Measurements from ENCODE around the gene COL6A3. TPM values are rescaled to one million over a fixed set of nuclear protein-coding genes. Genes with fewer than 3 reads are reported as not detected.

Gene COL6A3
- total RNA-seq, 1 donor from 2014 or later = 0.41 TPM

DNA sequence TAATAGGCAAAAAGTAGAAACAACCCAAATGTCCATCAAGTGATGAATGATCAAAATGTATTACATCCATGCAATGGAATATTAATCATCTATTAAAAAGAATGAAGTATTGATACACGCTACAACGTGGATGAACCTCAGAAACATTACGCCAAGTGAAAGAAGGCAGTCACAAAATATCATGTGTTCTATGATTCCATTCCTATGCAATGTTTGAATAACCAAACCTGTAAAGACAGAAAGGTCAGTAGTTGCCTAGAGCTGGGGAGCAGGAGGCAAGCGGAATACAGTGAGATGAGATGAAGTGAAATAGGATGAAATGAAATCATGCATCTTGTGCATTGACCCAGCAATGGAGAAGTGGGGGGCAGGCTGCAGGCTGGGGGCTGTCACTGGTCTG lies 17.9 kb upstream of the COL6A3 start:
- Histone ChIP-seq H3K27ac (no peak overlapping the region), H3K4me3 (no peak overlapping the region), H4K20me1 (ENCODE audit: low read depth) (no peaks in the 10 kb centered on the region), H3K9ac (no peak overlapping the region), H3K4me2 (no peak overlapping the region), H3K4me1 (no peaks in the 10 kb centered on the region), H3K9me3 (ENCODE audit: low read depth) (no peaks in the 10 kb centered on the region), H3K36me3 (no peaks in the 10 kb centered on the region), H3K27me3 (no peaks in the 10 kb centered on the region), H2AFZ (replicated peaks) (no peak overlapping the region), H3K79me2 (ENCODE audit: low read depth) (no peaks in the 10 kb centered on the region), H3F3A (ENCODE audit: low read depth) (no peaks in the 10 kb centered on the region)
- H3K9me3 Mint-ChIP-seq = peaks cover 3% of the 10 kb centered on the region
- no peaks in the 10 kb centered on the region for H3K36me3 Mint-ChIP-seq
- DNase-seq (ENCODE audit: low spot score) = no peak
- peaks cover 26% of the 10 kb centered on the region for H3K4me1 Mint-ChIP-seq
- TF ChIP-seq, protein P1, sequence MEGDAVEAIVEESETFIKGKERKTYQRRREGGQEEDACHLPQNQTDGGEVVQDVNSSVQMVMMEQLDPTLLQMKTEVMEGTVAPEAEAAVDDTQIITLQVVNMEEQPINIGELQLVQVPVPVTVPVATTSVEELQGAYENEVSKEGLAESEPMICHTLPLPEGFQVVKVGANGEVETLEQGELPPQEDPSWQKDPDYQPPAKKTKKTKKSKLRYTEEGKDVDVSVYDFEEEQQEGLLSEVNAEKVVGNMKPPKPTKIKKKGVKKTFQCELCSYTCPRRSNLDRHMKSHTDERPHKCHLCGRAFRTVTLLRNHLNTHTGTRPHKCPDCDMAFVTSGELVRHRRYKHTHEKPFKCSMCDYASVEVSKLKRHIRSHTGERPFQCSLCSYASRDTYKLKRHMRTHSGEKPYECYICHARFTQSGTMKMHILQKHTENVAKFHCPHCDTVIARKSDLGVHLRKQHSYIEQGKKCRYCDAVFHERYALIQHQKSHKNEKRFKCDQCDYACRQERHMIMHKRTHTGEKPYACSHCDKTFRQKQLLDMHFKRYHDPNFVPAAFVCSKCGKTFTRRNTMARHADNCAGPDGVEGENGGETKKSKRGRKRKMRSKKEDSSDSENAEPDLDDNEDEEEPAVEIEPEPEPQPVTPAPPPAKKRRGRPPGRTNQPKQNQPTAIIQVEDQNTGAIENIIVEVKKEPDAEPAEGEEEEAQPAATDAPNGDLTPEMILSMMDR (IDR thresholded peaks at IDR 0.05) = no peak
- TF ChIP-seq EZH2phosphoT487 (IDR thresholded peaks at IDR 0.05) (no peak), EZH2 (IDR thresholded peaks at IDR 0.05) (no peak)
- H3K27me3 Mint-ChIP-seq (ENCODE audit: insufficient read depth, low read depth) = no peaks in the 10 kb centered on the region
- H3K27ac Mint-ChIP-seq = no peak overlapping the region
- no peak overlapping the region for H3K4me3 Mint-ChIP-seq

DNA sequence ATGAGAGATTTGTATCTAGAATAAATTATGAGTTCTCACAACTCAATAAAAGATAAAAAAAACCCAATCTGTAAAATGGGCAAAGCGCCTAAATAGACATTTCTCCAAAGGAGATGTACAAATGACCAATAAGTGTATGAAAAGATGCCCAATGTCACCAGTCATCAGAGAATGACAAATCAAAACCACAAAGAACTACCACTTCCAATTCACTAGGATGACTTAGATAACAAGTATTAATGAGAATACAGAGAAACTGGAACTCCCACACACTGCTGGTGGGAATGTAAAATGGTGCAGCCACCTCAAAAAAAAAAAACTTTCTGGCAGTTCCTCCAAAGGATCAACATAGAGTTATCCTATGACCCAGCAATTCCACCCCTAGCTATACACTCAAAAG lies 17.4 kb upstream of the COL6A3 start:
- Mint-ChIP-seq H3K4me3 (no peak overlapping the region), H3K36me3 (no peaks in the 10 kb centered on the region), H3K27ac (no peak overlapping the region), H3K4me1 (peaks cover 26% of the 10 kb centered on the region), H3K27me3 (ENCODE audit: insufficient read depth, low read depth) (no peaks in the 10 kb centered on the region), H3K9me3 (peaks cover 3% of the 10 kb centered on the region)
- H3K27ac ChIP-seq = no peak overlapping the region
- no peaks in the 10 kb centered on the region for H3K36me3 ChIP-seq
- no peaks in the 10 kb centered on the region for H4K20me1 ChIP-seq (ENCODE audit: low read depth)
- no peaks in the 10 kb centered on the region for H3K9me3 ChIP-seq (ENCODE audit: low read depth)
- H3K9ac ChIP-seq = no peak overlapping the region
- no peaks in the 10 kb centered on the region for H3K27me3 ChIP-seq
- H2AFZ ChIP-seq (replicated peaks) = no peak overlapping the region
- H3F3A ChIP-seq (ENCODE audit: low read depth) = no peaks in the 10 kb centered on the region
- H3K4me2 ChIP-seq = no peak overlapping the region
- H3K79me2 ChIP-seq (ENCODE audit: low read depth) = no peaks in the 10 kb centered on the region
- no peak overlapping the region for H3K4me3 ChIP-seq
- DNase-seq (ENCODE audit: low spot score) = no peak
- H3K4me1 ChIP-seq = no peaks in the 10 kb centered on the region
- TF ChIP-seq, protein P1 (IDR thresholded peaks at IDR 0.05) = no peak
- TF ChIP-seq EZH2phosphoT487 (IDR thresholded peaks at IDR 0.05) (no peak), EZH2 (IDR thresholded peaks at IDR 0.05) (no peak)

DNA sequence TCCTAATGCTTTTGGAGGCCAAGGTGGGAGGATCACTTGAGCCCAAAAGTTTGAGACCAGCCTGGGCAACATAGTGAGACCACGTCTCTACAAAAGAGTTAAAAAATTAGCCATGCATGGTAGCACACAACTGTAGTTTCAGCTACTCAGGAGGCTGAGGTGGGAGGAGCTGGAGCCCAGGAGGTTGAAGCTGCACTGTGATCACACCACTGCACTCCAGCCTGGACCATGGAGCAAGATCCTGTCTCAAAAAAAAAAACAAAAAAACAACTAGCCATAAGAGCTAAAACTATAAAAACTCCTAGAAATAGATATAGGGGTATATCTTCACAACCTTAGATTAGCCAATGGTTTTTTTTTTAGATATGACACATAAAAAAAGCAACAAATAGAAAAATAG lies 16.9 kb upstream of the COL6A3 start:
- no peak overlapping the region for H2AFZ ChIP-seq (replicated peaks)
- no peaks in the 10 kb centered on the region for H3K27me3 ChIP-seq
- H3K36me3 Mint-ChIP-seq = no peaks in the 10 kb centered on the region
- no peaks in the 10 kb centered on the region for H3K27me3 Mint-ChIP-seq (ENCODE audit: insufficient read depth, low read depth)
- H3F3A ChIP-seq (ENCODE audit: low read depth) = no peaks in the 10 kb centered on the region
- H3K9ac ChIP-seq = no peak overlapping the region
- no peak overlapping the region for H3K27ac Mint-ChIP-seq
- peaks cover 3% of the 10 kb centered on the region for H3K9me3 Mint-ChIP-seq
- H3K4me1 ChIP-seq = no peaks in the 10 kb centered on the region
- no peaks in the 10 kb centered on the region for H3K79me2 ChIP-seq (ENCODE audit: low read depth)
- H3K4me3 Mint-ChIP-seq = no peak overlapping the region
- no peak for TF ChIP-seq EZH2phosphoT487 (IDR thresholded peaks at IDR 0.05)
- TF ChIP-seq, protein P1 (IDR thresholded peaks at IDR 0.05) = no peak
- no peak for TF ChIP-seq EZH2 (IDR thresholded peaks at IDR 0.05)
- H3K9me3 ChIP-seq (ENCODE audit: low read depth) = no peaks in the 10 kb centered on the region
- no peaks in the 10 kb centered on the region for H3K36me3 ChIP-seq
- H3K4me2 ChIP-seq = no peak overlapping the region
- peaks cover 22% of the 10 kb centered on the region for H3K4me1 Mint-ChIP-seq
- H3K4me3 ChIP-seq = no peak overlapping the region
- no peak overlapping the region for H3K27ac ChIP-seq
- no peaks in the 10 kb centered on the region for H4K20me1 ChIP-seq (ENCODE audit: low read depth)
- DNase-seq (ENCODE audit: low spot score) = no peak

Measured in neural progenitor cell (in vitro differentiated cells).